ENCODE results near the gene TRIM71.
"Not testable (repeated sequence)": the region's sequence is repeated elsewhere in the genome, so short reads cannot be mapped to it uniquely, and the experiment has no call there.

The TRIM71 gene

DNA sequence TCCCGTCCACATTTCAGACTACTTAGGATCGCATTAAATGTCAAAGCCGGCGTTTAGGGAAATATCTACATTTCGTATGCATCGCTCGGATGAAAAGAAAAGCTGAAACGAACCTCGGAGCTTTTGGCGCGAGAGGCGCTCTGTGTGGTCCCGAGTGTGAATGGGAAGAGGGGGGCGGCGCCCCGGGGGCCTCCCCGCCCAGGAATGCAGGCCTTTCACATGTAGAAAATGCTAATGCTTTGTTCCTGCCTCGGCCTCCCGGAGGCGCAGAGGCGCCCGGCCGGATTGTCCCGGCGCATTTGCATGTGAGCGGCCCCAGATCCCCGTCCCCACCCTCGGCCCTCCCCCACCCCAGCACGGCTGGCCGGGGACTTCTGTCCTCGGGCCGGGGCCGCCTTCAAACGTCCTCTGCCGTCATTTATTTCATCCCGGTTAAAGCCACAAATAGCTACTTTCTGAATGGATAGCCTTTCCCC, 37.0 kb upstream of the TRIM71 start:
- Histone ChIP-seq H3K4me2 (ENCODE audit: insufficient read depth, low read length) (peak overlapping the region; percentile 94), H3K4me1 (ENCODE audit: insufficient read depth, low read length) (peaks cover 10% of the 10 kb centered on the region), H3K27ac (ENCODE audit: low read length) (no peak overlapping the region), H3K9me3 (ENCODE audit: insufficient read depth, low read length, severe bottlenecking) (no peaks in the 10 kb centered on the region), H3K79me2 (ENCODE audit: insufficient read depth, low read length) (no peaks in the 10 kb centered on the region), H3K27me3 (ENCODE audit: insufficient read depth, low read length, poor library complexity) (no peaks in the 10 kb centered on the region), H4K20me1 (ENCODE audit: insufficient read depth, low read length) (no peaks in the 10 kb centered on the region), H3K9ac (ENCODE audit: low read depth, low read length) (peak overlapping the region; percentile 54; the same call in 1 of the 2 replicates), H2AFZ (ENCODE audit: low read depth, low read length) (peak overlapping the region; percentile 91), H3K4me3 (ENCODE audit: low read depth in 1 of 2, low read length in 2 of 2) (peak overlapping the region in 1 of 2 experiments; percentile 71; a peak in 3 of 4 replicates), H3K36me3 (ENCODE audit: insufficient read depth, low read length) (peaks cover 3% of the 10 kb centered on the region; the same call in 1 of the 2 replicates)
- DNase-seq (no peak), ATAC-seq (ENCODE audit: insufficient read depth, low read depth) (no peak)
- TF ChIP-seq, protein P1, sequence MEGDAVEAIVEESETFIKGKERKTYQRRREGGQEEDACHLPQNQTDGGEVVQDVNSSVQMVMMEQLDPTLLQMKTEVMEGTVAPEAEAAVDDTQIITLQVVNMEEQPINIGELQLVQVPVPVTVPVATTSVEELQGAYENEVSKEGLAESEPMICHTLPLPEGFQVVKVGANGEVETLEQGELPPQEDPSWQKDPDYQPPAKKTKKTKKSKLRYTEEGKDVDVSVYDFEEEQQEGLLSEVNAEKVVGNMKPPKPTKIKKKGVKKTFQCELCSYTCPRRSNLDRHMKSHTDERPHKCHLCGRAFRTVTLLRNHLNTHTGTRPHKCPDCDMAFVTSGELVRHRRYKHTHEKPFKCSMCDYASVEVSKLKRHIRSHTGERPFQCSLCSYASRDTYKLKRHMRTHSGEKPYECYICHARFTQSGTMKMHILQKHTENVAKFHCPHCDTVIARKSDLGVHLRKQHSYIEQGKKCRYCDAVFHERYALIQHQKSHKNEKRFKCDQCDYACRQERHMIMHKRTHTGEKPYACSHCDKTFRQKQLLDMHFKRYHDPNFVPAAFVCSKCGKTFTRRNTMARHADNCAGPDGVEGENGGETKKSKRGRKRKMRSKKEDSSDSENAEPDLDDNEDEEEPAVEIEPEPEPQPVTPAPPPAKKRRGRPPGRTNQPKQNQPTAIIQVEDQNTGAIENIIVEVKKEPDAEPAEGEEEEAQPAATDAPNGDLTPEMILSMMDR (IDR thresholded peaks at IDR 0.05; ENCODE audit: borderline replicate concordance, extremely low read depth, low read length, poor library complexity, severe bottlenecking) = no peak
- TF ChIP-seq EZH2 (IDR thresholded peaks at IDR 0.05; ENCODE audit: borderline replicate concordance, low read depth, low read length, severe bottlenecking) = no peak

DNA sequence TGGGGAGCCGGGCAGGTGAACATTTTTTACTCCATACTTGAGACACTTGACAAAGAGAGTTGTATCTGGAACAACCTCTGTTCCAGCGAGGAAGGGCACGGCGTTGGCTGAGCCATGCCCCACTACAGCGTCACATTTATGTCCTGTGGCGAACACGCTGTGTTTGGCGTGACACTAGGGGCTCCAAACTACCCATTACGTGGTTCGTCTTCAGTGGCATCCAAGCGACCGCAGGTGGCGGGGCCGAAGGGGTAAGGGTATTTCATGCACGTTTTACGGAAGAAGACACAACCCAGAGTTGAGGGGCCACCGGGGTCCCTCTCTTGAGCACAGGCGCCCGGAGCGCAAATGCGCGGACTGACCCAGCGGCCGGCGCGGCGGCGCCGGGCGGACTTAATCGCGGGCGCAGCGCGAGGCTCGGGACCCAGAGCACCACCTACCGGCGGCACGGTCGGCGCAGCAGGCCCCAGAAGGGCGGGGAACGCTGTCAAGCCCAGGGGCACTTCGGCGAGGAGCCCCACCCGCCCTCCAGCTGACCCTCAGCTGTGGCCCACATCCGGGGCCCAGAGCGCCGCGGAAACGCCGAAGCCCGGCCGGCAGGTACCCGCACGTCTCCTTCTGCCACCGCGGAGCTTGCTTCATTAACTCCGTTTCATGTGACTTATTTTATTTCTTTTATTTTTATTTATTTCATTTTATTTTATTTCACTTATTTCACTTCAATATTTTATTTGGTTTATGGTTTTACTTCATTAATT, 36.4 kb upstream of the TRIM71 start:
- Histone ChIP-seq H3K27me3 (ENCODE audit: insufficient read depth, low read length, poor library complexity) (no peaks in the 10 kb centered on the region), H3K9ac (ENCODE audit: low read depth, low read length) (peak overlapping the region; percentile 54), H2AFZ (ENCODE audit: low read depth, low read length) (peak overlapping the region; percentile 91), H3K4me1 (ENCODE audit: insufficient read depth, low read length) (peaks cover 10% of the 10 kb centered on the region), H3K4me2 (ENCODE audit: insufficient read depth, low read length) (peak overlapping the region; percentile 94), H3K79me2 (ENCODE audit: insufficient read depth, low read length) (no peaks in the 10 kb centered on the region), H3K4me3 (ENCODE audit: low read depth in 1 of 2, low read length in 2 of 2) (peak overlapping the region; percentile 32 to 71; a peak in 3 of 4 replicates), H3K36me3 (ENCODE audit: insufficient read depth, low read length) (peaks cover 2% of the 10 kb centered on the region; the same call in 1 of the 2 replicates), H3K9me3 (ENCODE audit: insufficient read depth, low read length, severe bottlenecking) (no peaks in the 10 kb centered on the region), H3K27ac (ENCODE audit: low read length) (no peak overlapping the region), H4K20me1 (ENCODE audit: insufficient read depth, low read length) (no peaks in the 10 kb centered on the region)
- ATAC-seq (ENCODE audit: insufficient read depth, low read depth) (peak; percentile 93), DNase-seq (peak; percentile 71)
- peak; percentile 51 for TF ChIP-seq EZH2 (IDR thresholded peaks at IDR 0.05; ENCODE audit: borderline replicate concordance, low read depth, low read length, severe bottlenecking)
- TF ChIP-seq, protein P1 (IDR thresholded peaks at IDR 0.05; ENCODE audit: borderline replicate concordance, extremely low read depth, low read length, poor library complexity, severe bottlenecking) = peak; percentile 74

DNA sequence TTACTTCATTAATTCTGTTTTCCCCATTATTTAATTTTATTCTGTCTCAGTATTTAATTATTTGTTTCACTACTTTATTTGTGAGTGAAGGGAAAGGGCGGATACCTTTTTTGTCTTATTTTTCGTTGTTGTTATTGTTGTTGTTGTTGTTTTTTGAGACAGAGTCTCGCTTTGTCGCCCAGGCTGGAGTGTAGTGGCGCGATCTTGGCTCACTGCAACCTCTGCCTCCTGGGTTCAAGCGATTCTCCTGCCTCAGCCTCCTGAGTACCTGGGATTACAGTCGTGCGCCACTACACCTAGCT, 35.9 kb upstream of the TRIM71 start:
- Histone ChIP-seq H3K4me1 (ENCODE audit: insufficient read depth, low read length) (peaks cover 10% of the 10 kb centered on the region), H3K4me2 (ENCODE audit: insufficient read depth, low read length) (peak overlapping the region; percentile 94; the same call in 1 of the 2 replicates)
- not testable (repeated sequence) for H3K4me3 ChIP-seq (ENCODE audit: low read depth in 1 of 2, low read length in 2 of 2); H2AFZ ChIP-seq (ENCODE audit: low read depth, low read length); H4K20me1 ChIP-seq (ENCODE audit: insufficient read depth, low read length); H3K36me3 ChIP-seq (ENCODE audit: insufficient read depth, low read length); DNase-seq; H3K9me3 ChIP-seq (ENCODE audit: insufficient read depth, low read length, severe bottlenecking); H3K9ac ChIP-seq (ENCODE audit: low read depth, low read length); ATAC-seq (ENCODE audit: insufficient read depth, low read depth); H3K27me3 ChIP-seq (ENCODE audit: insufficient read depth, low read length, poor library complexity); H3K79me2 ChIP-seq (ENCODE audit: insufficient read depth, low read length); H3K27ac ChIP-seq (ENCODE audit: low read length)

DNA sequence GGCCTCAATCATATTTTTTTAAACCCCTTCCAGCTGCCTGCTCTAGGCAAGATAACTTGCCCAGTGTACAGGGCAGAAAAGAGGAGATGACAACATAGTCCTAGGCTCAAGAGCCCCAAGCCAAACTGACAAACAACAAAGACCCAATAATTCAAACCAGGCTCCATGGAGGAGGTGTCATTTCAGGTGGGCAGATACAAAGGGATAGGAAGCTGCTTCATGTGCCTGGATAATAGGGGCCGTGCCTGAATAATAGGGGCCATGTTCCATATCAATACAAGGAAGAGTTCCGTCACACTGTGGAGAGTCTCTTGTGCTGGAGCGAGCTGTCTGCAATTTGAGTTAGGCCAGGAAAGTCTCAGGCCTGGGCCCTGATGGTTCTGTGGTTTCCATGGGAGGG, 35.4 kb upstream of the TRIM71 start:
- H4K20me1 ChIP-seq (ENCODE audit: insufficient read depth, low read length) = no peaks in the 10 kb centered on the region
- no peaks in the 10 kb centered on the region for H3K36me3 ChIP-seq (ENCODE audit: insufficient read depth, low read length)
- H3K9me3 ChIP-seq (ENCODE audit: insufficient read depth, low read length, severe bottlenecking) = no peaks in the 10 kb centered on the region
- H3K4me3 ChIP-seq (ENCODE audit: low read depth in 1 of 2, low read length in 2 of 2) = no peak overlapping the region
- H3K9ac ChIP-seq (ENCODE audit: low read depth, low read length) = no peak overlapping the region
- H3K27ac ChIP-seq (ENCODE audit: low read length) = no peak overlapping the region
- TF ChIP-seq EZH2 (IDR thresholded peaks at IDR 0.05; ENCODE audit: borderline replicate concordance, low read depth, low read length, severe bottlenecking) = no peak
- TF ChIP-seq, protein P1 (IDR thresholded peaks at IDR 0.05; ENCODE audit: borderline replicate concordance, extremely low read depth, low read length, poor library complexity, severe bottlenecking) = no peak
- H2AFZ ChIP-seq (ENCODE audit: low read depth, low read length) = no peak overlapping the region
- H3K4me1 ChIP-seq (ENCODE audit: insufficient read depth, low read length) = peaks cover 10% of the 10 kb centered on the region
- DNase-seq (no peak), ATAC-seq (ENCODE audit: insufficient read depth, low read depth) (no peak)
- H3K4me2 ChIP-seq (ENCODE audit: insufficient read depth, low read length) = no peak overlapping the region
- H3K27me3 ChIP-seq (ENCODE audit: insufficient read depth, low read length, poor library complexity) = no peaks in the 10 kb centered on the region
- H3K79me2 ChIP-seq (ENCODE audit: insufficient read depth, low read length) = no peaks in the 10 kb centered on the region

All from DND-41 (cell line).